ENCODE measurements around the gene KLRC4.

The KLRC4 gene

DNA sequence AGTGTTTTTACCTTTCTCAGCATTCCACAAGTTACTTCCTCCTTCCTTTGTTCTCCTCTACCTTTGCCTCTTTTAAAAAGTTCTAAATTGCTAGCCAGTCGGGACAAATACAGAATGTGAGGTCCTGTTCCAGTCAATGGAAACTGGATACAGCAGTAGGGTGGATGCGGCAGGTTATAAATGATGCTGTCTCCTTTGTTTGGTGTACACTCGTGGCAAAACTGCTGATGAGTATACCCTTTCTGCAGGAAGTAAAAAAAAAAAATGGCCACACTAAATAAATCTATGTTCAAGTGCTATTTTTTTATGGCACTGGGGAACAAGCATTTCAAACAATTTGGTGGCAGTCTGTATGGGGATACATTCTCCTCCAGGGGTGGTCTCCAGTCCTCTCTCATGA lies 47.2 kb downstream of the KLRC4 start:
- H2AFZ ChIP-seq (ENCODE audit: low read length), result no peak overlapping the region
- H3F3A ChIP-seq (ENCODE audit: insufficient read depth, low read length), result no peaks in the 10 kb centered on the region
- TF ChIP-seq, protein P1, sequence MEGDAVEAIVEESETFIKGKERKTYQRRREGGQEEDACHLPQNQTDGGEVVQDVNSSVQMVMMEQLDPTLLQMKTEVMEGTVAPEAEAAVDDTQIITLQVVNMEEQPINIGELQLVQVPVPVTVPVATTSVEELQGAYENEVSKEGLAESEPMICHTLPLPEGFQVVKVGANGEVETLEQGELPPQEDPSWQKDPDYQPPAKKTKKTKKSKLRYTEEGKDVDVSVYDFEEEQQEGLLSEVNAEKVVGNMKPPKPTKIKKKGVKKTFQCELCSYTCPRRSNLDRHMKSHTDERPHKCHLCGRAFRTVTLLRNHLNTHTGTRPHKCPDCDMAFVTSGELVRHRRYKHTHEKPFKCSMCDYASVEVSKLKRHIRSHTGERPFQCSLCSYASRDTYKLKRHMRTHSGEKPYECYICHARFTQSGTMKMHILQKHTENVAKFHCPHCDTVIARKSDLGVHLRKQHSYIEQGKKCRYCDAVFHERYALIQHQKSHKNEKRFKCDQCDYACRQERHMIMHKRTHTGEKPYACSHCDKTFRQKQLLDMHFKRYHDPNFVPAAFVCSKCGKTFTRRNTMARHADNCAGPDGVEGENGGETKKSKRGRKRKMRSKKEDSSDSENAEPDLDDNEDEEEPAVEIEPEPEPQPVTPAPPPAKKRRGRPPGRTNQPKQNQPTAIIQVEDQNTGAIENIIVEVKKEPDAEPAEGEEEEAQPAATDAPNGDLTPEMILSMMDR (IDR thresholded peaks at IDR 0.05; ENCODE audit: low read length), result no peak
- no peak for TF ChIP-seq EZH2 (IDR thresholded peaks at IDR 0.05; ENCODE audit: borderline replicate concordance, low read length)
- no peaks in the 10 kb centered on the region for H4K20me1 ChIP-seq (ENCODE audit: insufficient read depth, low read length)
- no peaks in the 10 kb centered on the region for H3K9me3 ChIP-seq (ENCODE audit: low read length)
- peaks cover 56% of the 10 kb centered on the region for H3K4me1 ChIP-seq (ENCODE audit: insufficient read depth, low read length, severe bottlenecking)
- H3K4me3 ChIP-seq (ENCODE audit: low read depth, low read length, poor library complexity, severe bottlenecking), result no peak overlapping the region
- H3K27me3 ChIP-seq (ENCODE audit: insufficient read depth, low read length), result no peaks in the 10 kb centered on the region
- H3K79me2 ChIP-seq (ENCODE audit: insufficient read depth, low read length), result no peaks in the 10 kb centered on the region
- H3K4me2 ChIP-seq (ENCODE audit: low read length), result no peak overlapping the region
- peak overlapping the region; percentile 90 for H3K27ac ChIP-seq (ENCODE audit: low read depth, low read length, poor library complexity, severe bottlenecking)
- peaks cover 44% of the 10 kb centered on the region for H3K36me3 ChIP-seq (ENCODE audit: insufficient read depth, low read length)
- no peak overlapping the region for H3K9ac ChIP-seq (ENCODE audit: low read length)
- no peaks in the 10 kb centered on the region for H3K9me2 ChIP-seq (ENCODE audit: low read depth, low read length)

DNA sequence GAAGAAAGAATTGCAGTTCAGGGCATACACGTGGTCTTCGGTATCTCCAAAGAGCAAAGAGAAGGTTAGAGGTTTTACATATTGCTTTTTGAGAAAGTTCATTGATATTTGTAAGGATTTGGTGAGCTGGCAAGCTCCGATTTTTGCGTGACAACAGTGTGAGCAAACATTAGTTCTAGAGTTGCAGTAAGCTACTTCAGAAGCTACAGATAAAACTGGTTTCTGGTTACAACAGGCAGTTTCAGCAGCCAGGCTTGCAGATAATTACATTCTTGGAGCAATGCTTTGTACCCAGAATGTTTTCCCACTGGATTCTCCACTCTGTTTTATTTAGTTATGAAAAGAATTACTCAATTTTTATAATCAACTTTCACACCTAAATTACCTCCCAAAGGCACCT lies 47.9 kb downstream of the KLRC4 start:
- TF ChIP-seq, protein P1 (IDR thresholded peaks at IDR 0.05; ENCODE audit: low read length), result no peak
- TF ChIP-seq EZH2 (IDR thresholded peaks at IDR 0.05; ENCODE audit: borderline replicate concordance, low read length), result no peak

DNA sequence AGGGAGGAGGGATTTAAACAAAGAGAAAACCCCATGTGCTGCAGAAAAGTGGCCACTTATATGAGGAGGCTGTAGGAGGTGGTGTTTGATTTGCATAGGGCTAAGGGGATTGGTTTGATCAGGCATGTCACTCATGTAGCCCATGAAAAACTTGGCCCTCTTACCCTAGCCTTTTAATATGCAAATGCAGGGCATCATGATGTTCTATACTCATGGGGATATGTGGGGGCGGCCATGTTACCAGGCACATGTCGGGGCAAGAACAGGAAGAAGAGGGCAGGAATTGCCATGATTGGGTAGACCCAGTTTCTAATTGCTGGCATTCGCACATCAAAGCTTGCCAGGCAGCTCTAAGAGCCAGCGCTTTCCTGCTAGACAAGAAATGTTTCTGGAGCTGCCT lies 48.5 kb downstream of the KLRC4 start:
- peaks cover 42% of the 10 kb centered on the region for H3K36me3 ChIP-seq (ENCODE audit: insufficient read depth, low read length)
- no peaks in the 10 kb centered on the region for H3K9me3 ChIP-seq (ENCODE audit: low read length)
- H3F3A ChIP-seq (ENCODE audit: insufficient read depth, low read length), result no peaks in the 10 kb centered on the region
- H3K4me3 ChIP-seq (ENCODE audit: low read depth, low read length, poor library complexity, severe bottlenecking), result no peak overlapping the region
- no peak overlapping the region for H3K9ac ChIP-seq (ENCODE audit: low read length)
- no peaks in the 10 kb centered on the region for H3K9me2 ChIP-seq (ENCODE audit: low read depth, low read length)
- H3K79me2 ChIP-seq (ENCODE audit: insufficient read depth, low read length), result no peaks in the 10 kb centered on the region
- TF ChIP-seq, protein P1 (IDR thresholded peaks at IDR 0.05; ENCODE audit: low read length), result no peak
- no peak for TF ChIP-seq EZH2 (IDR thresholded peaks at IDR 0.05; ENCODE audit: borderline replicate concordance, low read length)
- H3K4me1 ChIP-seq (ENCODE audit: insufficient read depth, low read length, severe bottlenecking), result peaks cover 43% of the 10 kb centered on the region
- no peak overlapping the region for H3K4me2 ChIP-seq (ENCODE audit: low read length)
- no peaks in the 10 kb centered on the region for H4K20me1 ChIP-seq (ENCODE audit: insufficient read depth, low read length)
- no peak overlapping the region for H3K27ac ChIP-seq (ENCODE audit: low read depth, low read length, poor library complexity, severe bottlenecking)
- no peaks in the 10 kb centered on the region for H3K27me3 ChIP-seq (ENCODE audit: insufficient read depth, low read length)
- H2AFZ ChIP-seq (ENCODE audit: low read length), result no peak overlapping the region

More for the DNA sequence above, 47.9 kb downstream of the KLRC4 start:
- H3K9me3 ChIP-seq (ENCODE audit: low read length), result no peaks in the 10 kb centered on the region
- H2AFZ ChIP-seq (ENCODE audit: low read length), result no peak overlapping the region
- H3K27ac ChIP-seq (ENCODE audit: low read depth, low read length, poor library complexity, severe bottlenecking), result peak overlapping the region; percentile 5
- H3K9me2 ChIP-seq (ENCODE audit: low read depth, low read length), result no peaks in the 10 kb centered on the region
- H3K4me1 ChIP-seq (ENCODE audit: insufficient read depth, low read length, severe bottlenecking), result peaks cover 49% of the 10 kb centered on the region
- no peak overlapping the region for H3K4me2 ChIP-seq (ENCODE audit: low read length)
- no peaks in the 10 kb centered on the region for H3K27me3 ChIP-seq (ENCODE audit: insufficient read depth, low read length)
- H3K9ac ChIP-seq (ENCODE audit: low read length), result no peak overlapping the region
- H4K20me1 ChIP-seq (ENCODE audit: insufficient read depth, low read length), result no peaks in the 10 kb centered on the region
- no peaks in the 10 kb centered on the region for H3K79me2 ChIP-seq (ENCODE audit: insufficient read depth, low read length)
- H3K36me3 ChIP-seq (ENCODE audit: insufficient read depth, low read length), result peaks cover 42% of the 10 kb centered on the region
- H3K4me3 ChIP-seq (ENCODE audit: low read depth, low read length, poor library complexity, severe bottlenecking), result no peak overlapping the region
- H3F3A ChIP-seq (ENCODE audit: insufficient read depth, low read length), result no peaks in the 10 kb centered on the region

Measured in OCI-LY1 (cell line).